Glomerular visceral epithelial cell (primary cell): ENCODE results near the gene SIT1.

Experiments used
- DNase-seq: peaks from one replicate; pipeline ENCODE4 v3.0.0-alpha.2; 2016; ENCODE audit errors: extremely low spot score

SIT1 gene

GRCh38 chr9:35650341-35651158 is at the start of gene SIT1:
Gene SIT1 (minus strand): TSS chr9:35650931. CDS start chr9:35650853, 78 bp downstream.
- no peak for DNase-seq

GRCh38 chr9:35700031-35700430 is 49.3 kb upstream of the SIT1 start:
- DNase-seq: no peak

- no peak for DNase-seq
Measured at GRCh38 chr9:35698231-35698630, 47.5 kb upstream of the SIT1 start.

- DNase-seq: no peak
Measured at GRCh38 chr9:35697486-35697885, 46.8 kb upstream of the SIT1 start.

- DNase-seq: peak; percentile 59
Measured at GRCh38 chr9:35696520-35697215, 45.9 kb upstream of the SIT1 start.

- DNase-seq: no peak
Measured at GRCh38 chr9:35695943-35696401, 45.2 kb upstream of the SIT1 start.

GRCh38 chr9:35691757-35692301 is 41.1 kb upstream of the SIT1 start:
- DNase-seq: no peak

GRCh38 chr9:35691334-35691650 is 40.6 kb upstream of the SIT1 start:
- DNase-seq: no peak

GRCh38 chr9:35690614-35691333 is 40.0 kb upstream of the SIT1 start:
- peak; percentile 65 for DNase-seq

- no peak for DNase-seq
Measured at GRCh38 chr9:35690294-35690613, 39.5 kb upstream of the SIT1 start.

- DNase-seq: peak; percentile 76
Measured at GRCh38 chr9:35689542-35690293, 39.0 kb upstream of the SIT1 start, which contains the start of gene TPM2. Gene TPM2 (minus strand): TSS chr9:35689925. CDS start chr9:35689817, 108 bp downstream.

- peak; percentile 71 for DNase-seq
Measured at GRCh38 chr9:35688558-35689541, 38.1 kb upstream of the SIT1 start.

- no peak for DNase-seq
Measured at GRCh38 chr9:35687972-35688557, 37.3 kb upstream of the SIT1 start.

- DNase-seq: no peak
Measured at GRCh38 chr9:35687306-35687705, 36.6 kb upstream of the SIT1 start.

GRCh38 chr9:35686222-35687203 is 35.8 kb upstream of the SIT1 start:
- no peak for DNase-seq

GRCh38 chr9:35685506-35685905 is 34.8 kb upstream of the SIT1 start:
- DNase-seq: no peak

- no peak for DNase-seq
Measured at GRCh38 chr9:35684921-35685320, 34.2 kb upstream of the SIT1 start.

GRCh38 chr9:35683323-35683722 is 32.6 kb upstream of the SIT1 start:
- DNase-seq: no peak
